Mammary epithelial cell (primary cell): ENCODE results near the gene BHMT.

Experiments
- EZH2 ChIP-seq: IDR thresholded peaks from 2 replicates; pipeline ENCODE4 v1.6.1; 2012; ENCODE audit warnings: low read length, inconsistent platforms, borderline replicate concordance
- TF ChIP-seq, protein P1 (sequence below), 2 donors: IDR thresholded peaks in 1 of 2; conservative IDR thresholded peaks in 1 of 2; 2 replicates each; pipeline ENCODE4 v1.5.1; 2011 to 2012; ENCODE audit warnings: inconsistent platforms in 2 of 2, low read length in 2 of 2, mild to moderate bottlenecking in 2 of 2, control low read depth in 1 of 2, low read depth in 1 of 2; ENCODE audit not compliant: insufficient read depth in 1 of 2; ENCODE audit errors: extremely low read depth in 1 of 2

DNA sequence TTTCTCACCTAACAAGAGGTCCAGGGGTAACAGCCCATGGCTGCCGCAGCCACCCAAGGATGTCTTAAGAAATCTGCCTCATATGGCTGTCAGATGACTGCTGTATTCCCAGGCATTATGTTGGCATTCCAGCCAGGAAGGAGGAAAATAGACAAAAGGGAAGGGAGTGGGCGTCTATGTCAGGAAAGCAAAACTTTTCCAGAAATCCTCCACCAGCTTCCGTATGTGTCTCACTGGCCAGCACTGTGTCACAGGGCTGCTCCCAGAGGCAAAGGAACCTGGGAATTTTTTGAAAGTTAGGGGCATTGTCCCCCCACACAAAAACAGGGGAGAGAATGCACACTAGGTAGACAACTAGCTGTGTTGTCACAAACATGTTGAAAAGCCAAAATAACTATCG lies 34.8 kb upstream of the BHMT start:
- TF ChIP-seq, protein P1, sequence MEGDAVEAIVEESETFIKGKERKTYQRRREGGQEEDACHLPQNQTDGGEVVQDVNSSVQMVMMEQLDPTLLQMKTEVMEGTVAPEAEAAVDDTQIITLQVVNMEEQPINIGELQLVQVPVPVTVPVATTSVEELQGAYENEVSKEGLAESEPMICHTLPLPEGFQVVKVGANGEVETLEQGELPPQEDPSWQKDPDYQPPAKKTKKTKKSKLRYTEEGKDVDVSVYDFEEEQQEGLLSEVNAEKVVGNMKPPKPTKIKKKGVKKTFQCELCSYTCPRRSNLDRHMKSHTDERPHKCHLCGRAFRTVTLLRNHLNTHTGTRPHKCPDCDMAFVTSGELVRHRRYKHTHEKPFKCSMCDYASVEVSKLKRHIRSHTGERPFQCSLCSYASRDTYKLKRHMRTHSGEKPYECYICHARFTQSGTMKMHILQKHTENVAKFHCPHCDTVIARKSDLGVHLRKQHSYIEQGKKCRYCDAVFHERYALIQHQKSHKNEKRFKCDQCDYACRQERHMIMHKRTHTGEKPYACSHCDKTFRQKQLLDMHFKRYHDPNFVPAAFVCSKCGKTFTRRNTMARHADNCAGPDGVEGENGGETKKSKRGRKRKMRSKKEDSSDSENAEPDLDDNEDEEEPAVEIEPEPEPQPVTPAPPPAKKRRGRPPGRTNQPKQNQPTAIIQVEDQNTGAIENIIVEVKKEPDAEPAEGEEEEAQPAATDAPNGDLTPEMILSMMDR (conservative IDR thresholded peaks at IDR 0.05 in 1 of 2, IDR thresholded peaks at IDR 0.05 in 1 of 2; ENCODE audit: extremely low read depth in 1 of 2, insufficient read depth in 1 of 2, low read depth in 1 of 2, low read length in 2 of 2), result no peak
- no peak for TF ChIP-seq EZH2
